HG02623 (cell line): Measurements from ENCODE around the gene CRHBP.
"Not testable (repeated sequence)": the region's sequence is repeated elsewhere in the genome, so short reads cannot be mapped to it uniquely, and the experiment has no call there.

ENCODE experiments used
- ATAC-seq: cut with Tn5 transposase; IDR thresholded peaks from one replicate; pipeline ENCODE4 v1.9.1; 2021; ENCODE audit warnings: moderate library complexity; ENCODE audit not compliant: unreplicated experiment

CRHBP gene

DNA sequence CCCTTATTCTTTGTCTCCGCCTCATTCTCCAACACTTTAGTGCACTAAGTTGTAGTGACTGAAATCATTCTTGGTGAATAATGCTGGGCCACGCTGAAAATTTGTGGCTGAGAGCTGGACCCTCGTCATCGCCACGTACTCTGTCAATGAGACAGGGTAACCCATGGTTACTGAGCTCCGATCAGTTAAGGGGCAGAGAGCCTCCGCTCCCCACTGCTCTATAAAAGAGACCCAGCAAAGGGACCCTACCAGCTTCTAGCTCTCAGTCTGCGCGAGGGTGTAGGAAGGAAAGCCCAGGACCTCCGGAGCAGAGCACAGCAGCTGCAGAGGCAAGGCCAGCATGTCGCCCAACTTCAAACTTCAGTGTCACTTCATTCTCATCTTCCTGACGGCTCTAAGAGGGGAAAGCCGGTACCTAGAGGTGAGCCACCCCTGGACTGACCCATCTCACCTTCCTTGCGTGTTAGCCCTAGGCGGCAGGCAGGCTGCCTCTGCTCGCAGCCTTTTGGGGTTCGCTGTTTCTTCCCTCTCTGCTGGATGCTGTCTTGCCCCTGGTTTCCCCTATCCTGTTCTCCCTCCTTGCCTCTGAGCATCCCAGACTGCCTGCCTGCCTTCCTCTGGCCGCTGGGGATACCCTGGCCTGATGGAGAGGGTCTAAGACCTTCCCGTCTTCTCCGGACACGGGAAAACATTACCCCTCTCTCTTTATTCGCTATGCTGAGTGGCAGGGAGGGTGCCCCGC is at the start of gene CRHBP:
CRHBP (plus strand) TSS at position 251 of the 742 bp plus-strand sequence; CDS start at position 341, 90 bp downstream.
- ATAC-seq, result no peak

DNA sequence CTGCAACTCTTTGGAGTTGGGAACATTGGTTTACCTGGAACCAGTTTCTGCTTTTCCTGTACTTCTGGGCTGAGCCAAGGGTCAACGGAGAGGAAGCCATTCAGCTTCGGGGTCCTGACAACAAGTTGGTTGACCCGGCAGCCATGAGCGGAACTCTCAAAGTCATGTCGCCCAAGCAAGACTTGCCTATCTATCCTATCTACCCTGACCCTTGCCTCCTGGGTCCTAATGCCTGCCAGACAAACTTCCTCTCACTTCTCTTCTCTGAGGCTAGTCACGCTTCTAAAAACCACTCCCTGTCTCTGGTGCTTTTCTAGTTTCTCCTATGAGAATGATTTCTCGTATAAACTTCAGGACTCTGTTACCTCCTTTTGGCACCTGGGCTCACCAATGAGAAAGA is 44.7 kb upstream of the CRHBP start:
- ATAC-seq, result no peak

- ATAC-seq, result not testable (repeated sequence)
Observed at GRCh38 chr5:76910344-76910933, 42.4 kb upstream of the CRHBP start.

DNA sequence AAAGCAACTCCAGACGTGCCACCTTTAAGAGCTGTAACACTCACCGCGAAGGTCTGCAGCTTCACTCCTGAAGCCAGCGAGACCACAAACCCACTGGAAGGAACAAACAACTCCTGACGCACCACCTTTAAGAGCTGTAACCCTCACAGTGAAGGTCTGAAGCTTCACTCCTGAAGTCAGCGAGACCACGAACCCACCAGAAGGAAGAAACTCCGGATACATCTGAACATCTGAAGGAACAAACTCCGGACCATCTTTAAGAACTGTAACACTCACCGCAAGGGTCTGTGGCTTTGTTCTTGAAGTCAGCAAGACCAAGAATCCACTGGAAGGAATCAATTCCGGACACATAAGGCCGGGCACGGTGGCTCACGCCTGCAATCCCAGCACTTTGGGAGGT is 38.2 kb upstream of the CRHBP start:
- ATAC-seq, result not testable (repeated sequence)

GRCh38 chr5:76918539-76918938 is 34.3 kb upstream of the CRHBP start:
- ATAC-seq, result no peak

- ATAC-seq, result no peak
Observed at GRCh38 chr5:76920491-76920890, 32.4 kb upstream of the CRHBP start.

DNA sequence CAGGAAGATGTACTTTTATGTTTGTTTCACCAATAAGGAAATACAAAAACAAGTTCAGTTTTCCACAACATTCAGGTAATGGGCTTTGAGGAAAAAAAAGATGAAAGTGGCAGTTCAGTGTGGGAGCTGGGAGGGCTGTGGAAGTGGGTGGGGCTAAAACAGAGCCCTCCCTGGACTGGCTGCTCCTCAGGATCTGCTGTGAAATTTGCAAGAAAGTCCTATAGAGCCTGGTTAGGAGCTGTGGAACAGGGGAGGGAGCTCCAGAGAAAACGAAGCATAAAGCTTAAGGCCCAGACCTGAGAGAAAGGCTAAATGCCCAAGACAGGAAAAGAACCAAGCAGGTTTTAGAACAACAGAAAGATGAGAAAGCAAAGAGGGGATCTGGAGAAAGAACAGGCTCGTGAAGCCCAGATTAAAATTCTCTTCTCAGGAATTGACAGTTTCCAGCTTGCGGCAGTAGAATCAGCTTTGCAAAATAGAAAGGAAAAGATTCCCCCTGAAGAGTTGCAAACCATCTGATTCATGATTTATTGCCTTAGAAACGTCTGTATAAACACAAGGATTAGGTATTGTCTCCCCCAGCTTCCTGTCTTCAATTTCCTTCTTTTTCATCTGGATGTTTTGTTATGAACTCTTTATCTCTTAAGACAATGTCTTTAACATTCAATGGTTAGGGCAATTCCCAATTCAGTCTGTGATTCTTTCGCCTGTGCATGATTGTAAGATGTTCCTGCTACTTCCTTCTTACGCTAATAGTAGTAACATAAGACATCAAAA is 26.3 kb upstream of the CRHBP start:
- no peak for ATAC-seq

DNA sequence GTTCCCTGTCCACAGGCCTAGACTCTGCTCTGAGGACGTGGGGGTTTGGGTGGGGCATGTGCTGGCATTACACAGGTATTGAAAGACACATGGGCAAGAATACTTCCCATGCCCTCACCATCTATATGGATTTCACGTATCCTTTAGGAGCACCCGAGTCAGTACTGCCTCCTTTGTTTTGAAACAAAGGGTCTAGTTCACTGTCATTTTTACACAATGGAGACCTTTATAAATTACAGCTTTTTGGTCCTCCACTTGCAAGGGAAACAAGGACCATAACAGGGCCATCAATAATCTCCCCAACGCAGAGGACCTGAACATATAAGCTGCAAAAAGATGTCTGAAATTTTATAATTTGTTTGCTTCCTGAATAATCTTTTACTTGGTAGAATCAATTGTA is 24.9 kb upstream of the CRHBP start:
- ATAC-seq, result no peak

- no peak for ATAC-seq
Observed at GRCh38 chr5:76930083-76930482, 22.8 kb upstream of the CRHBP start.

DNA sequence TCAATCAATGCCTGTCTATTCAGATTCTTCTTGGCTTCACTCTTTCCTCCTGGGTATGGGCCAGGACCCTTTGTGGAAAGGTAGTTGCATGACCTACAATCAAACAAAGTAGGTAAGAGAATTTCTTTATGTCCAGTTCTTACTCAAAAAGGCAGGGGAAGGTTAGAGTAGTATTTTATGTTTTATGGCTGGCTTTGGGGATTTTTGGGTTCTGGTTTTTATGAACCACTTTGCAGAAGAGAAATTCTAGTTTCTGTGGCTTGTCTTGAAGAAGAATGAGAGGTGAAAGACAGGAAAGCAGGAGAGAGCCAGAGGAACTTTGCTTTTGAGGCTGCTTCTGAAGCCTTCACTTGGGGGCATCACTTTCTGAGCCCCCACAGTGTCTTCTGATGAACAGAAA is 14.7 kb upstream of the CRHBP start:
- no peak for ATAC-seq

DNA sequence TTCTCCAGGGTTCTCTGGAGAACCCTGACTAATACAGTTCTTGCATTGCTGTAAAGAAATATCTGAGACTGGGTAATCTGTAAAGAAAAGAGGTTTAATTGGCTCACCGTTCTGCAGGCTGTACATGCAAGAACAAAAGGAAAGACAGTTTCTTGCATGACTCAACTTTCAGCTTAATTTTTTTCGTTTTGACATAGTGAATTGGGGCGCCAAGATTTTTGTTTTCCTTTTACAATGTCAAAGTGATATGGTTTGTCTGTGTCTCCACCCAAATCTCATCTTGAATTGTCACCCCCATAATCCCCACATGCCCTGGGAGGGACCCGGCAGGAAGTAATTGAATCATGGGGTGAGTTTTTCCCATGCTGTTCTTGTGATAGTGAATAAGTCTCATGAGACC is 11.8 kb upstream of the CRHBP start:
- ATAC-seq, result no peak

DNA sequence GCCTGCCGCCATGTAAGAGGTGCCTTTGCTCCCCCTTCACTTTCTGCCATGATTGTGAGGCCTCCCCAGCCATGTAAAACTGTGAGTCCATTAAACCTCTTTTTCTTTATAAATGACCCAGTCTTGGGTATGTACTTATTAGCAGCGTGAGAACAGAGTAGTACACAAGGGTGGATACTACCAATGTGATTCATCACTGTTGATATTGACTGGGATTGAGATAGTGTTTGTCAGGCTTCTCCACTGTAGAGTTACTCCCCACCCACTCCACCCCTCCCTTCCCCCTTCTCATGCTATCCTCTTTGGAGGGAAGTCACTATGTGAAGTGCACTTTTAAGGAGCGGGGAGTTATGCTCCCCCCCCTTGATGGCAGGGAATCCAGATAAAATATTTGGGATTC is 11.4 kb upstream of the CRHBP start:
- no peak for ATAC-seq

GRCh38 chr5:76942581-76942980 is 10.3 kb upstream of the CRHBP start:
- ATAC-seq, result no peak

GRCh38 chr5:76943006-76943405 is 9.8 kb upstream of the CRHBP start:
- no peak for ATAC-seq

DNA sequence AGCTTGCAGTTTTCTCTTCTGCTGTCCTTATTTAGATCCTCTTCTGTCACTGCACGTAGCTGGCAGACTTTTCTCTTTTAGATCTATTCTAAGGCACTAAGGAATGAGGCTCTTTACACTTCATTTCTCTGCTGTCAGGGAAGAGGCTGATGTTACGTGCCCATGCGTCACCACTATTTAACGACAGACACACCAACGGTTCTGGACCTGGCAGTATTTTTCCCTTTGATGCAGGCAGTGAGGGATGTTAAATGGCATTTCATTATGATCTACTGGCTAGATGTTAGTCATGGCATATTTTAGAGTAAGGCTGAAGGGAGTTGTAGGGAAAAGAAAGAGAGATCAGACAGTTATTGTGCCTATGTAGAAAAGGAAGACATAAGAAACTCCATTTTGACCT is 8.2 kb upstream of the CRHBP start:
- ATAC-seq, result no peak

DNA sequence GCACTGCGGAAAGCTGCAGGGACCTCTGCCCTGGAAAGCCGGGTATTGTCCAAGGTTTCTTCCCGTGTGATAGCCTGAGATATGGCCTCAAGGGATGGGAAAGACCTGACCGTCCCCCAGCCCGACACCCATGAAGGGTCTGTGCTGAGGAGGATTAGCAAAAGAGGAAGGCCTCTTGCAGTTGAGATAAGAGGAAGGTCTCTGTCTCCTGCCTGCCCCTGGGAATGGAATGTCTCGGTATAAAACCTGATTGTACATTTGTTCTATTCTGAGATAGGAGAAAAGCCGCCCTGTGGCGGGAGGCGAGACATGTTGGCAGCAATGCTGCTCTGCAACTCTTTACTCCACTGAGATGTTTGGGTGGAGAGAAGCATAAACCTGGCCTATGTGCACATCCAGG is 7.6 kb upstream of the CRHBP start:
- not testable (repeated sequence) for ATAC-seq

DNA sequence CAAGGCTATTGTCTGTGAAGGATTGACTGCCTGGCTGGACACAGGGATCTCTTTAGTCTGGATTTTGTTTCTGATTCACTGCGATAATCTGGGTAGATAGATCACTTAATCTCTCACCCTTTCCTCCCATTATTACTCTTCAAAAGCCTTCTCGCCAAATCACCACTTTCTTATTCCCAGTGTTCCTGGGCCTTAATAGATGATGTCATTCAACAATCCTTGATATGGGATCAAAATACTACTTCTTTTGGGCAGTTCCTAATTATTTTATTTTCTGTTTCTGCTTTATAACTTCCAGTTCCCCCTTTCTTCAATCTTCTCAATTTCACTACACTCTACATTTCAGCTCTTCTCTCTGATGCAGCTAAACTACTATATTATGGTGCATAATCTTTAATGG is 6.8 kb upstream of the CRHBP start:
- no peak for ATAC-seq

DNA sequence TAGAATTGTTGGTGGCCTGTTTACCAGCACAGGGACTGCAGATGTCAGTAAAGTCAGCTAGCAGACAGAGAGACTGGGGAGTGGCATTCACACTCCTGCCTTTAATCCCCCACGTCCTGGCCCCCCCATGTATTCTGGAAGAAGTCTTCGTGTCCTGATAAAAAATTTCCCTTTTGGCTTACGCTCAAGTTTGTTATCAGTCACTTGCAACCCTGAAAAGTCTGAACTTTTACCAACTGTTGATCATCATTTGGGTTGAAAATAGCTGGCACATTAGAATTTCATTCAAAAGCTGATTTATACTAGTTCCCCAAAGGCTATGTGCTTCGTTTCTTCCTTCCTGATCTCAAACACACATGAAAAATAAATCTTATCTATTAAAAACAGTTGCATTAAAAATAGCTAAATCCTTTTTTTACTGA is 5.8 kb upstream of the CRHBP start:
- no peak for ATAC-seq

DNA sequence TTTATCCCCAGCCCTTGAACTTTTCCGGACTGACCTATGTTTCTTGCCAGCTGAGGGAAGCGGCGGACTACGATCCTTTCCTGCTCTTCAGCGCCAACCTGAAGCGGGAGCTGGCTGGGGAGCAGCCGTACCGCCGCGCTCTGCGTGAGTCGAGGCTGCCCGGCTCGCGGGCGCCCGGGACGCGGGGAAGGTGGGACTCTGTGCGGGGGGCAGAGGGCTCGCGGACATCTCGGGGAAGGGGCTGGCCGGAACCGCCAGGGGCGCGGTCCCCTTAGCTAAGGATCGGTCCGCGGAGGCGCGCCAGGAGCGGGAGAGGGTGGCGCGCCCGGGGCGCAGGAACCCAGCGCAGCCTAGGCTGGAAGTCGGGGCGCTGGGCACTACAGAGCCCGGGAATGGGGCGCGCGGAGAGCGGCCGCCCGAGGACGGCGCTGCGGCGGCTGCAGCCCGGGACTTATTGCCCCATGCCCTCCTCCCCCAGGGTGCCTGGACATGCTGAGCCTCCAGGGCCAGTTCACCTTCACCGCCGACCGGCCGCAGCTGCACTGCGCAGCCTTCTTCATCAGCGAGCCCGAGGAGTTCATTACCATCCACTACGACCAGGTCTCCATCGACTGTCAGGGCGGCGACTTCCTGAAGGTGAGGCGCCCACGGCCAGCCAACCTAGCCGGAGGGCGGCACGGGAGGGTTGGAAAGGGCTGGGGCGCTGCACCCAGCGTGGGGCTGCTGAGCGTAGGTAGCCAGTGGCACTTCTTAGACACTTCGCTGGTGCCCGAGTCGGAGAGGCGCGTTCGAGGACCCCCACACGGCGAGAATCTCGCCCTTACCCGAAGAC is 922 bp downstream of the CRHBP start:
- no peak for ATAC-seq

DNA sequence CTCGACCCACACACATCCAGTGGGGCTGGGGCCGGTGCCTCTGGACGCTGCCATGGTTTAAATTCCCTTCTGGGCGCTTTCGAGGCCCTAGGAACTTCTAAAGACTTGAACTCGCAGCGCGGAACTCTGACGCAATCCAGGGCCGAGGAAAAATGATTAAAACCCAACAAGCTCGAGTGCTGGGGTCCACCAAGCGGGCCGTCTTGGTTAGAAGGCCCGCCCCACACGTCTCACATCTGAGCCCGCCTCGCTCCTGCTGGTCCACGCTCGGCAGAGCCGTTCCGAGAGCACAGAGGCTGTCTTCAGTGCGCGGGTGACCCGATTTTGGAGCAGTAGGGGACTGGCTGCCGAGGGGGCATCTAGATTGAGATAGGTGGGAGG is 1.5 kb downstream of the CRHBP start:
- ATAC-seq, result no peak

- no peak for ATAC-seq
Observed at GRCh38 chr5:76956033-76956432, 3.2 kb downstream of the CRHBP start.
